ENCODE data around the gene UBR1.

Gene UBR1

GRCh38 chr15:43096411-43096810 is 9.4 kb downstream of the UBR1 start:
- no peak overlapping the region for H3K27ac Mint-ChIP-seq
- H3K36me3 Mint-ChIP-seq (ENCODE audit: low read depth): peaks cover 43% of the 10 kb centered on the region
- H3K27me3 Mint-ChIP-seq (ENCODE audit: low read depth): no peaks in the 10 kb centered on the region
- H3K9me3 Mint-ChIP-seq: no peaks in the 10 kb centered on the region
- H3K4me3 Mint-ChIP-seq: no peak overlapping the region
- H3K4me1 Mint-ChIP-seq (ENCODE audit: low read depth): peaks cover 25% of the 10 kb centered on the region

- Mint-ChIP-seq H3K27me3 (ENCODE audit: low read depth) (no peaks in the 10 kb centered on the region), H3K36me3 (ENCODE audit: low read depth) (peaks cover 37% of the 10 kb centered on the region), H3K4me1 (ENCODE audit: low read depth) (peaks cover 19% of the 10 kb centered on the region), H3K4me3 (no peak overlapping the region), H3K27ac (no peak overlapping the region), H3K9me3 (no peaks in the 10 kb centered on the region)
Measured at GRCh38 chr15:43095708-43096347, 10.0 kb downstream of the UBR1 start.

GRCh38 chr15:43095243-43095642 is 10.6 kb downstream of the UBR1 start:
- Mint-ChIP-seq H3K27ac (no peak overlapping the region), H3K9me3 (no peaks in the 10 kb centered on the region), H3K36me3 (ENCODE audit: low read depth) (peaks cover 34% of the 10 kb centered on the region), H3K4me1 (ENCODE audit: low read depth) (peaks cover 17% of the 10 kb centered on the region), H3K4me3 (no peak overlapping the region), H3K27me3 (ENCODE audit: low read depth) (no peaks in the 10 kb centered on the region)

- peaks cover 31% of the 10 kb centered on the region for H3K36me3 Mint-ChIP-seq (ENCODE audit: low read depth)
- H3K4me3 Mint-ChIP-seq: no peak overlapping the region
- no peak overlapping the region for H3K27ac Mint-ChIP-seq
- H3K27me3 Mint-ChIP-seq (ENCODE audit: low read depth): no peaks in the 10 kb centered on the region
- no peaks in the 10 kb centered on the region for H3K9me3 Mint-ChIP-seq
- peaks cover 13% of the 10 kb centered on the region for H3K4me1 Mint-ChIP-seq (ENCODE audit: low read depth)
Measured at GRCh38 chr15:43094416-43095030, 11.3 kb downstream of the UBR1 start.

GRCh38 chr15:43093026-43093425 is 12.8 kb downstream of the UBR1 start:
- Mint-ChIP-seq H3K27ac (no peak overlapping the region), H3K4me1 (ENCODE audit: low read depth) (peaks cover 15% of the 10 kb centered on the region), H3K36me3 (ENCODE audit: low read depth) (peaks cover 32% of the 10 kb centered on the region), H3K27me3 (ENCODE audit: low read depth) (no peaks in the 10 kb centered on the region), H3K9me3 (no peaks in the 10 kb centered on the region), H3K4me3 (no peak overlapping the region)

GRCh38 chr15:43091859-43092258 is 14.0 kb downstream of the UBR1 start:
- Mint-ChIP-seq H3K4me3 (no peak overlapping the region), H3K27ac (no peak overlapping the region), H3K4me1 (ENCODE audit: low read depth) (peaks cover 14% of the 10 kb centered on the region), H3K27me3 (ENCODE audit: low read depth) (no peaks in the 10 kb centered on the region), H3K36me3 (ENCODE audit: low read depth) (peaks cover 24% of the 10 kb centered on the region), H3K9me3 (no peaks in the 10 kb centered on the region)

- Mint-ChIP-seq H3K27ac (no peak overlapping the region), H3K9me3 (no peaks in the 10 kb centered on the region), H3K36me3 (ENCODE audit: low read depth) (peaks cover 30% of the 10 kb centered on the region), H3K4me1 (ENCODE audit: low read depth) (peaks cover 19% of the 10 kb centered on the region), H3K4me3 (no peak overlapping the region), H3K27me3 (ENCODE audit: low read depth) (no peaks in the 10 kb centered on the region)
Measured at GRCh38 chr15:43086551-43086950, 19.3 kb downstream of the UBR1 start.

- H3K4me3 Mint-ChIP-seq: no peak overlapping the region
- peaks cover 30% of the 10 kb centered on the region for H3K36me3 Mint-ChIP-seq (ENCODE audit: low read depth)
- H3K9me3 Mint-ChIP-seq: no peaks in the 10 kb centered on the region
- H3K27me3 Mint-ChIP-seq (ENCODE audit: low read depth): no peaks in the 10 kb centered on the region
- no peak overlapping the region for H3K27ac Mint-ChIP-seq
- peaks cover 19% of the 10 kb centered on the region for H3K4me1 Mint-ChIP-seq (ENCODE audit: low read depth)
Measured at GRCh38 chr15:43085921-43086320, 19.9 kb downstream of the UBR1 start.

GRCh38 chr15:43082509-43082908 is 23.3 kb downstream of the UBR1 start:
- H3K27me3 Mint-ChIP-seq (ENCODE audit: low read depth): no peaks in the 10 kb centered on the region
- no peak overlapping the region for H3K4me3 Mint-ChIP-seq
- peaks cover 22% of the 10 kb centered on the region for H3K4me1 Mint-ChIP-seq (ENCODE audit: low read depth)
- H3K36me3 Mint-ChIP-seq (ENCODE audit: low read depth): peaks cover 42% of the 10 kb centered on the region
- H3K9me3 Mint-ChIP-seq: no peaks in the 10 kb centered on the region
- no peak overlapping the region for H3K27ac Mint-ChIP-seq

GRCh38 chr15:43081283-43081682 is 24.6 kb downstream of the UBR1 start:
- Mint-ChIP-seq H3K36me3 (ENCODE audit: low read depth) (peaks cover 37% of the 10 kb centered on the region), H3K27ac (no peak overlapping the region), H3K9me3 (no peaks in the 10 kb centered on the region), H3K4me1 (ENCODE audit: low read depth) (peaks cover 21% of the 10 kb centered on the region), H3K27me3 (ENCODE audit: low read depth) (no peaks in the 10 kb centered on the region), H3K4me3 (no peak overlapping the region)

GRCh38 chr15:43071451-43071850 is 34.4 kb downstream of the UBR1 start:
- no peak overlapping the region for H3K4me3 Mint-ChIP-seq
- H3K9me3 Mint-ChIP-seq: no peaks in the 10 kb centered on the region
- peaks cover 34% of the 10 kb centered on the region for H3K36me3 Mint-ChIP-seq (ENCODE audit: low read depth)
- peaks cover 3% of the 10 kb centered on the region for H3K4me1 Mint-ChIP-seq (ENCODE audit: low read depth)
- no peak overlapping the region for H3K27ac Mint-ChIP-seq
- no peaks in the 10 kb centered on the region for H3K27me3 Mint-ChIP-seq (ENCODE audit: low read depth)

GRCh38 chr15:43070893-43071292 is 34.9 kb downstream of the UBR1 start:
- no peak overlapping the region for H3K4me3 Mint-ChIP-seq
- peaks cover 3% of the 10 kb centered on the region for H3K4me1 Mint-ChIP-seq (ENCODE audit: low read depth)
- H3K27me3 Mint-ChIP-seq (ENCODE audit: low read depth): no peaks in the 10 kb centered on the region
- no peaks in the 10 kb centered on the region for H3K9me3 Mint-ChIP-seq
- peaks cover 40% of the 10 kb centered on the region for H3K36me3 Mint-ChIP-seq (ENCODE audit: low read depth)
- H3K27ac Mint-ChIP-seq: no peak overlapping the region

GRCh38 chr15:43070249-43070648 is 35.6 kb downstream of the UBR1 start:
- Mint-ChIP-seq H3K36me3 (ENCODE audit: low read depth) (peaks cover 45% of the 10 kb centered on the region), H3K4me3 (no peak overlapping the region), H3K4me1 (ENCODE audit: low read depth) (peaks cover 3% of the 10 kb centered on the region), H3K27ac (no peak overlapping the region), H3K27me3 (ENCODE audit: low read depth) (no peaks in the 10 kb centered on the region), H3K9me3 (no peaks in the 10 kb centered on the region)

- Mint-ChIP-seq H3K27me3 (ENCODE audit: low read depth) (no peaks in the 10 kb centered on the region), H3K4me3 (no peak overlapping the region), H3K36me3 (ENCODE audit: low read depth) (peaks cover 42% of the 10 kb centered on the region), H3K27ac (no peak overlapping the region), H3K4me1 (ENCODE audit: low read depth) (peaks cover 3% of the 10 kb centered on the region), H3K9me3 (no peaks in the 10 kb centered on the region)
Measured at GRCh38 chr15:43067717-43068461, 37.9 kb downstream of the UBR1 start.

- H3K27me3 Mint-ChIP-seq (ENCODE audit: low read depth): no peaks in the 10 kb centered on the region
- no peak overlapping the region for H3K4me3 Mint-ChIP-seq
- no peaks in the 10 kb centered on the region for H3K9me3 Mint-ChIP-seq
- H3K27ac Mint-ChIP-seq: no peak overlapping the region
- H3K36me3 Mint-ChIP-seq (ENCODE audit: low read depth): peaks cover 48% of the 10 kb centered on the region
- no peaks in the 10 kb centered on the region for H3K4me1 Mint-ChIP-seq (ENCODE audit: low read depth)
Measured at GRCh38 chr15:43056696-43057095, 49.1 kb downstream of the UBR1 start.

Data from T-helper 1 cell treated with Interleukin-12 subunit alpha and Interleukin-12 subunit beta and Interleukin-4 antibody, amounts not matched to agents 30 μg/mL and 1 μg/mL, for 36 hours (primary cell).